Mammary epithelial cell (primary cell): ENCODE data around the gene GSKIP.

Source experiments
- CTCF ChIP-seq, 2 donors: IDR thresholded peaks in 1 of 2; conservative IDR thresholded peaks in 1 of 2; 2 replicates each; pipeline ENCODE4 v1.5.1; 2011 to 2012; ENCODE audit warnings: inconsistent platforms in 2 of 2, low read length in 2 of 2, mild to moderate bottlenecking in 2 of 2, control low read depth in 1 of 2, low read depth in 1 of 2; ENCODE audit not compliant: insufficient read depth in 1 of 2; ENCODE audit errors: extremely low read depth in 1 of 2
- EZH2 ChIP-seq: IDR thresholded peaks from 2 replicates; pipeline ENCODE4 v1.6.1; 2012; ENCODE audit warnings: low read length, inconsistent platforms, borderline replicate concordance

GRCh38 chr14:96434040-96434439, 70.7 kb downstream of the GSKIP start:
- TF ChIP-seq CTCF (conservative IDR thresholded peaks at IDR 0.05 in 1 of 2, IDR thresholded peaks at IDR 0.05 in 1 of 2; ENCODE audit: extremely low read depth in 1 of 2, insufficient read depth in 1 of 2, low read depth in 1 of 2, low read length in 2 of 2), result no peak
- TF ChIP-seq EZH2, result no peak
